Stimulated activated CD8-positive, alpha-beta memory T cell treated with anti-CD3 and anti-CD28 coated beads, Interleukin-7, amount 100 ng/mL, for 48 hours (primary cell): ENCODE data around the gene PRPF19.

Source experiments
- DNase-seq, 2 donors: peaks; one replicate each; pipeline ENCODE4 v3.0.0-alpha.2; 2020; ENCODE audit warnings: low read depth in 1 of 2; ENCODE audit errors: extremely low read depth in 1 of 2

PRPF19 gene

DNA sequence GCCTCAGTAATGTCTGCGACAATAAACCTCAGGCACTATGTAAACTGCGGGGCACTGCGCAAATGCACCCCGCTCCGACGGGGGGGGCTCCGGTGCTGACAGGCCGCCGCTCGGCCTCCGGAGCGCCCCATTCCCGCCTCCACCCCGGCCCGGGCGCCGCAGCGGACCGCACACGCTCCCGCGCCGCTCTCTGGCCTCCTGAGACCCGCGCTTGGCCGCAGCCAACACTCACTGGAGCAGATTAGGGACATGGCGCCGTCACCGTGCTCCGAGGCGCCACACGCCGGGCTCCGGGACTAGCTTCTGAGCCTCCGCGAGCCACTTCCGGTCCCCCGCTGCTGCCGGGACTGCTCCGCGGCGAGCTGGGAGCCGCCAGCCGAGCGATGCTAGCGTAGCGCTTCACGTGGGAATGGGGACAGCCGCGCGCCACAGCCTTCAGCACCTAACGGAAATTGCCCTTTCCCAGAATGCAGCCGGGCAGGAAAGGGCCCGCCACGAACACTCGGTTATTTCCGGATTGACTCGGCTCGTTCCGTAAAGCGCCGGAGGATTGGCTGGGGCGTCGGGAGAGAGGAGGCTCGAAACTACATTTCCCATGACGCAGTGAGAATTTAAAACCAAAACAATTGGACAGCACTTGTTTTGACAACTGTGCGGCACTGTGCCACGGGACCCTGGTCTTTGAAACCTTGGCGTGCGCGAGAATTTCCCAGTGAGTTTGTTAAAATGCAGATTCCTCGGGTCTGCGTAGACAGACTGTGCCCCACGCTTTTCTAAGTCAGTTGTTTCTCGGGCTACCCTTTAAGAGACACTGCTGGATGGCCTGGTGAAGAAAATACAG is at the start of gene PRPF19:
Gene PRPF19 (minus strand): TSS at position 454 of the 841 bp plus-strand sequence. CDS start 203 bp downstream, at position 251.
- peak; percentile 94 to 97 for DNase-seq

GRCh38 chr11:60955571-60955970 is 49.2 kb upstream of the PRPF19 start:
- no peak for DNase-seq

DNA sequence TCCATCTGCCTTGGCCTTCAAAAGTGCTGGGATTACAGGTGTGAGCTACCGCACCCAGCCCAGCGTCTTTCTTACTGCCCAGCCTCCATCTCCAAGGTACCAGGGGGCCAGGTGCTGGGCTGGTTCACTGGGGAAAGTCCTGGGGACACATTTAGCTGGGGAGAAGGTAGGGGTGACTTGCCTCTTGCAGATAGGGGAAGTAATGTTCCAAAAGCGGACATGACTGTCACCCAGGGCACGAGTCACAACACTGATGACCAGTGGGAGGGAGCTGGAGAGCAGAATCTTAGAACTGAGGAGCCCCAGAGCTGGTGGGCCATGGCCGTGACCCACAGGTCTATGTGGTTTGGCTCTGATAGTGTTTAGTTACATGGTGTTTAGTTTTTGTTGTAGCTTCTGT is 48.0 kb upstream of the PRPF19 start:
- no peak for DNase-seq

GRCh38 chr11:60953781-60954180 is 47.4 kb upstream of the PRPF19 start:
- no peak for DNase-seq

- DNase-seq = no peak
These were observed 46.4 kb upstream of the PRPF19 start for GRCh38 chr11:60952742-60953170.

DNA sequence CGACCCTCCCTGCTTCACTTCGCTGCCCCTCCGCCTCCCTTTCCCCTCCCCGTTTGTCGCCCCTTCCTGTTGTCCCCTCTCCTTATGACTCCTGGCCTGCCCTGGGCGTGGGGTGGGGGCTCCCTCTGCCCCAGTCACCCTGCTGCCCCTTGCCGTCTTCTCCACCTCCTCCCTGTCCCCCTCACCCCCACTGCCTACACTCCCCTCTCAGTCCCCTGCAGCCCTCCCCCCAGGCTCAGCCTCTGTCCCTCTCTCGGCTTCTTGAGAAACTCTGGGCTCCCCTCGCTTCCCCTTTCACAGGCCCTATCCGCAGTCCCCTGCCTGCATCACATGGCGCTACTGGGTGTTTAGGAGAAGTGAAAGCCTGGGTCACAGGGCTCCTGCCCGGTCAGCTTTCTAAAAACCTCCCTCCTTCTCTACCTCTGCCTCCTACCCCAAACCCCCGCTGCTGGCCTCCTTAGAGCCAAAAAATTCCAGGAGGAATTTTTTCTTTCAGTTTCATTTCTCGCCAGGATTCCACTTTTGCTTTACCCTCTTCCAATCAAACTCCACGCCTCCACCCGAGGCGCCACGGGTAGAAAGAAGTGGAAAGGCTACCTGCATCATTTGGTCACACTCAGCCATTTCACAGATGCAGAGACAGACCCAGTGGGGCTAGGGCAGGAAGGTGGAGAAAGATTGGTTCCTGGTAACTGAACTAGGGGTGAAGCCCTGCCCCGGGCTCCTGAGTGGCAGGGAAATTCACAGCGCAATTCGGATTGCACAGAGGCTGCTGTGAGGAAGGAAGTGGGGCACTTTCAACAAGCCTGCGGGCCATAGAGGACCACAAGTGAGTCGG is 45.7 kb upstream of the PRPF19 start, which contains the start of gene SLC15A3:
Gene SLC15A3 (minus strand): TSS at position 273 of the 838 bp plus-strand sequence. CDS start 625 bp downstream, outside the sequence.
- no peak for DNase-seq

- DNase-seq = no peak
These were observed 45.2 kb upstream of the PRPF19 start for GRCh38 chr11:60951606-60951903.

DNA sequence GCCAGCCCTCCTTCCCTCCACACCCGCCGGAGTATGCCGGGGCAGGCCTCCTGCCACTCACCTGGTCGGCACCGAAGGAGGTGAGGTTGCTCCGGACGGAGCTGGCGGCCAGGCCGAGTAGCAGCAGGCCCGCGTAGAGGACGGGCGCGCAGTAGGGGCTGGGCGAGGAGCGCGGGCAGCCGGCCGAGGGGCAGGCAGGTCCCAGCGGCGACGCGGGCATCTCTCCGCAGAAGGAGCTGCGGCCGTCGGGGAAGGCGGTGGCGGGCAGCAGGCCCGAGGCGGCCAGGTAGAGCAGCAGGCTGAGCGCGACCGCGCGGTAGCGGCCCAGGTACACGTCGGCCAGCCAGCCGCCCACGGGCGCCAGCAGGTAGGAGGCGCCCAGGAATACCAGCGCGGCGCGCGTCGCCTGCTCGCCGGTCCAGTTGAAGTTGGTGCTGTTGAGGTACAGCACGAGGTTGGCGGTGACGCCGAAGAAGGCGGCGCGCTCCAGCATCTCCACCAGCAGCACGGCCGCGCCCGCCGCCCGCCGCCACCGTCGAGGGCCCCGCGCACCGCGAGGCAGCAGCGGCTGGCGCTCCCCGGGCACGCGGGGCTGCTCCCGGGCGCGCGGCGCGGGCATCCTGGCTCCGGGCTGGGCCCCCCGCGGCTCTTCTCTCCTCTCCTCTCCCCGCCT is 44.7 kb upstream of the PRPF19 start:
- no peak for DNase-seq

GRCh38 chr11:60950024-60950423 is 43.6 kb upstream of the PRPF19 start:
- DNase-seq = no peak

- DNase-seq = no peak
These were observed 41.9 kb upstream of the PRPF19 start for GRCh38 chr11:60948250-60948649.

DNA sequence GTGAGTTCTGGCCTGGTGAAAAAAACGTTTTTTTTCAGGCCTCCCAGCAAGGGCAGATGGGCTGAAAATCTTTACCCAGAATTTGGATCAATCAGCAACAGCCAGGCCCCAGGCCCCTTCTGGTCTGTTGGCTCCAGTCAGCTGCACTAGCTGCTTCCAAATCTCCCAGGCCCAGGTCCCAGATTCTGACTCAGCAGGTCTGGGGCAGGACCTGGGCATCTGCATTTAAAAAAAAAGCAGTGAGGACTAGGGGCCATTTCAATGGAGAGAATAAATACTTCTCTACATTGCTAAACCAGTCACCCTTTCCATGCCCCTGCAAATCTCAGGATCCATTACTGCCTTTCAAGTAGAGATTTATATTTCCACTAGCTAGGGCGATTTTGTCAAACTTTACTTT is 41.3 kb upstream of the PRPF19 start:
- DNase-seq = no peak

- no peak for DNase-seq
These were observed 40.3 kb upstream of the PRPF19 start for GRCh38 chr11:60946601-60947264.

GRCh38 chr11:60945295-60945667 is 38.9 kb upstream of the PRPF19 start:
- no peak for DNase-seq

DNA sequence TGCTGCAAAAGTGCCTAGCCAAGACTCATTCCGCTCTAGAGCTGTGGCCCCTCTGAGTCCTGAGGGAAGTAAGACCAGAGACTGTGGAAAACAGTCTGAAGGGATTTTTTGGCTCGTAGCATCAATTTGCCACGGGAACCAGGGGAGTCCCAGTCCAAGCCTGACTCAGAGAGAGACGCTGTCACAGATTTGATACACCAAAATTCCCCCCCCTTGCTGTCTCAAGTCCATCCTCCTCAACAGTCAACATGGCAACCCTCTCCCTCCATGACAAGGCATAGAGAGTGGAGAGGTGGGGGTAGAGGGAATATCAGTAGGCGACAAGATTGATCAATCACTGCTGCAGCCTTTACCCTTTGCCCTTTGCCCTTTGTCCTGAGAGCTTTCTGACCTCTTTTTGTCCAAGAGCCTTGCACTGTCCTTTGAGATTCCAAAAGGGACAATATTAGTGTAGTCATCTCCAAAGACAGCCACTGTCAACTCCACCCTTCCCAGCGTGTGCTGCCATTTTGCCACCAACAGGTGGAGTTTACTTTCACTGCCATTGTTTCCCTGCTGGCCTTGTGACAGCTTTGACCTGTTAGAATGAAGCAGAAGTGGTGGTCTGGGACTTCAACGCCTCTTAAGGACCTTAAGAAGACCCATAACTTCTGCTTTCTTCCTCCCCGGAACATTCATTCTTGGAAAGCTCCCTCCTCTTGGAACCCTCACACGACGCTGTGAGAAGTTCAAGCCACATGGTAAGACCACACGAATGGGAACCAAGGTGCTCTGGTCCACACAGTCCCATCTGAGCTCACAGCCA is 38.3 kb upstream of the PRPF19 start:
- DNase-seq = no peak

DNA sequence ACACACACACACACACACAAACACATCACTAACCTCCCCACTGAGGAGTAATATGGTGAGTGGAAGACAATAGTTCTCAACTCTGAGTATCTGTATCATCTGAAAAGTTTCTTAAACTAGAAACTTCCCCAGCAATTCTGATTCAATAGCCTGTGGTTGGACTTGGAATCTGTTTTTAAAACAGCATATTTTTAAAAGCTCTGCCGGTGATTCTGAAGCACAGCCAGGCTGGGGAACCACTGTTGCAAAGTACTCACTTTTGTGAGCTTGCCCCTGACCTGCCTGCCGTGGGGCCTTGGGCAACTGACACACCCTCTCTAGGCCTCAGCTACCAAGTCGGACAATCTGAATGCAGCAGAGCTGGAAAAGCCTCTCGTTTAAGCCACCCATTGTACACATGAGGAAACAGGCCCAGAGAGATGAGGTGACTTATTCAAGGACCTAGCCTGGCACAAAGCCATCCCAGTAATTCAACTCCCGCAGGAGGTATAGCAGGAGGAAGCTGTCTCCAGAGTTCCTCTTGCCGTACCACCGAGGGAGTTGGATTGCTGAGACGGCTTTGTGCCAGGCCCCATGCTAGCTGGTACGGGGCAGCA is 36.7 kb upstream of the PRPF19 start:
- DNase-seq = no peak

DNA sequence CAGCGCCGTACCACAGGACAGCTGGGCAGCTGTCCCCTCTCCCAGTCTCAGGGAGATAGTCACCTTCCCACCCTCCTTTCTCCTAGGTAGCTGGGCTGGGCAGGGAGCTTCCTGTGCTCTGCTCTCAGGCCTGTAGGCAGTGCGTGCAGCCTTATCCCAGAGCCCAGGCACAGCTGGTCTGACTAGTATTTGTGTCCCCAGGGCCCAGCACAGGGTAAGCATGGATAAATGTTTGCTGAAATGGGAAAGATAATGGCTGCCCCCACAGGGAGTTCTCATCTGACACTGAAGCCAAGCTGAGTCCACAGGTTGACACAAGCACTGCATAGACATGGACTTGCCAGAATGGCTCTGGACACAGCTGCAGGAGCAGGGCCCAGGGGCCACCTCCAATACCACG is 35.8 kb upstream of the PRPF19 start:
- DNase-seq = no peak

- DNase-seq = no peak
These were observed 35.2 kb upstream of the PRPF19 start for GRCh38 chr11:60941371-60942119.

GRCh38 chr11:60939855-60940254 is 33.5 kb upstream of the PRPF19 start:
- DNase-seq = no peak

- no peak for DNase-seq
These were observed 32.9 kb upstream of the PRPF19 start for GRCh38 chr11:60939301-60939700.
